Dedifferentiated amniotic fluid mesenchymal stem cell (primary cell): ENCODE results near the gene TPPP3.

Experiments used
- DNase-seq: peaks from one replicate; pipeline ENCODE4 v3.0.0-alpha.2; 2016; ENCODE audit errors: extremely low spot score

The TPPP3 gene

DNA sequence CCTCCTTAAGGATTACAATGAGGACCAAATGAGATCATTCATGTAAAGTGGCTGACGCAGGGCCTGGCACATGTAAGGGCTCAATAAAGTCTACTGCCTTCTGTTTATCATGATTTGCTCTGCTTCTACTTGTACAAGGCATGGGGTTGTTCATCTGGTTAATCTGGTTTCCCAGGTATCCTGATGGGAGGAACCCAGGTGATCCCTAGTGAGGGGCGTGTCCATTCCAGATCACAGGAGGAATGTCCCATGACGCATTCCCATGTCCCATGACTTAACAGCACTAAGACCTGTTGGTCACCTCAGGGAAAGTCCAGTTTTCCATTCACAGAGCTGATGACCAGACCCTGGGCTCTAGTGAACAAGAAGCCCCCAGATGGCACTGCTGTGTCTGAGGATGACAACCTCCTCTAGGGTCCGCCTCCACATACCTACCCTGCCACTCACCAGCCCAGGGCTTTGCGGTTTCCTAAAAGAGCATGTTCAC is 11.5 kb upstream of the TPPP3 start:
- no peak for DNase-seq

DNA sequence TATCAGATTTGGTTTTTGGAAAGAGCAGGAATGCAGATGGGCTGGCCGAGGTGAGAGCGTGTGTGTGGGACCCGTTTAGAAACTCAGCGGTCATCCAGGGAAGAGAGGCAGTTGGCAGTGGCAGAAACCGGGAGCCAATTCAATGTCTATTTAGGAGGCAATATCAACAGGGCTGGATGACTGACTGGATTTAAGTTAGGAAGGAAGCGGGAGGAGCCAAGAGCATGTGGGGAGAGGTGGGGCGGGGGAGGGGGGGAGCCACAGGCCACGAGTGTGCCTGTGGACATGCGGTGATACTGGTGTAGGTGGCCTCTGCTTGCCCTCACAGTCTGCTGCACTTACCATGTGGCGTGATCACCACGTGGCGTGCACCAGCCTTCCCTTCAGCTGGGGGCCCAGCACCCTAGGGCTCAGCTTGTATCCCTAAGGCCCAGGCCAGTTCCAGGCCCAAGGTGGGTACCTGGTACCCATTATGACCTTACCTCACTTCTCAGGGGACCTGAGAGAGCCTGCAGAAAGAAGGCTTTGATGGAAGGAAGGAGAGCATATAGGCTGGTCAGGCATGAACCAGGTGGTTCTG is 10.8 kb upstream of the TPPP3 start:
- DNase-seq = no peak

DNA sequence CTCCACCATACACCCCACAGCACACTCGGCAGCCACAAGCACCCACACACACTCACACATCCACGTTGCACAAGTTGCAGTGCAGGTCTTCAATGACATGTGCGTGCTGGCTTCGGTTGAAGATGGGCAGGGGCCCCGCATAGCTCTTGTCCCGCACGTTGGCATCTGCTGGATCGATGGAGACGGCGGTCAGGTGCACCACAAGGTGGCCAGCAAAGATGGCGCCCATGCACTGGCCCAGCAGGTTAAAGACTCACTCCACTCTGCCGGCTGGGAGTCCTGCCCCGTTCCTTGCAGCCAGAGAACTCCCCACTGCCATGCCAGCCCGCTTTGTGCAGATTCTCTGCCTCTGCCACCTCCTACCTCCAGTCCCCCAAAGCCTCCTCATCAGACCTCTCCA is 7.6 kb upstream of the TPPP3 start:
- DNase-seq = no peak

DNA sequence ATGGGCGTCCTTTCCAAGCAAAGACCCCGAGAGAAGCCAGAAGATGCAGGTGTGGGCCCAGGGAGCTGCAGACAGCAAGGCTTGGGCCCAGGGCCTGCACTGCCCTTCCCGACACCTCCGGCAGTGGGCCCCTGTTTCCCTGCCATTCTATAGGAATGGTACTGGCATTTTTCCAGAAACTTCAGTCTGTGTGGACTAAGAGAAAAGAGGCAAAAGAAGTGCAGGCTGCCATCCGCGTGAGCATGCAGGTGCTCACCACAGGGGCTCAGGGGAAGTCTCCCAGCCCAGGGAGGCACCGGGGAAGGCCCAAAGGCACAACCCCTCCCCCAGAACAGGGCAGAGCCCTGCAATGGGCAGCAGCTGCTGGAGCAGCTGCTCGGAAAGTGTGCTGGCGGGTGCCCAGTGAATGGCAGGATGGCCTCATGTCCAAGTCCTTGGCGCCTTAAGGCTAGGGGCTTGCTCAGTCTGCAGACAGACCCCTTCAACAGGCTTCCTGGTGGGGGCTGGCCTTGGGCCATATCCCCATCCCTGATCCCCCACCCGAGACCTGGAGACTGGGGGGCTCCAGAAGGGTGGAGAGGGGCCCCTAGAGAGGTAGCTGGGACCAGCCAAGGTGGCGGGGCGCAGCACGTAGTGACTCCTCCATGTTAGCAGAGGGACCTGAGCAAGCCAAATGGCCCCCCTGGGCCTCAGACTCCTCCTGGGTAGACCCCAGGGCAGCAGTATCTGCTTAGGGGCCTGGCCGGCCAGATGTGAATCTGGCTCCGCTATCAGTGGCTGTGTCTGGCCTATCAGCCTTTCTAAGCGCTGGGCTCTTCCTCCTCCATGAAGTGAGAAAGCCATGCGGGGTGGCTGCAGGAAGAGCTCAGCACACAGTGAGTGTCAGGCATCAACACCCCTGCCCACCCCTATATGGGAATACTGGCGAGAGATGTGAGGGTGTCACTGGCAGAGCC is 6.7 kb upstream of the TPPP3 start:
- DNase-seq = no peak

DNA sequence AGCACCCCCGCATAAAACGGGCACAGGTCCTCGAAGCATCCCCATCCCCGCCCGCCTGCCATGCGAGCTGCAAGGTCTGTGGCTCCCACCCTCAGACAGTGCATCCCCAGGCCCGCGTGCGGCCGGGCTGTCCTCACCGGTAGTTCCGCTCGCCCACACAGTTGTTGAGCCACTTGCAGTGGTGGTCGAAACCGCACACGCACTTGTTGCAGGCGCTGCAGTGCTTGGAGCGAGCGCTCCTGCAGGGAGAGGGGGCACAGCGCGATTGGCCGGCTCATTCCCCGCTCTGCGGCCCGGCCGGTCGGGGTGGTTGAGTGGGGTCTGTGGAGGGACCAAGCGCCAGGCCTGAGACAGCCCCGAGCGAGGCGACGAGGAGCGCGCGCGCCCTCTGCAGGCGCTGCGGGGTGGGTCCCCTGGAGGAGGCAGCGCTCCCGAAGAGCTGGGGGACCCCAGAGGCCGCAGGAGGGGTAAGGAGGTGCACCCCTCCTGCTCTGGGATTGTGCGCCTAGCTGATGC is 6.0 kb upstream of the TPPP3 start:
- no peak for DNase-seq

DNA sequence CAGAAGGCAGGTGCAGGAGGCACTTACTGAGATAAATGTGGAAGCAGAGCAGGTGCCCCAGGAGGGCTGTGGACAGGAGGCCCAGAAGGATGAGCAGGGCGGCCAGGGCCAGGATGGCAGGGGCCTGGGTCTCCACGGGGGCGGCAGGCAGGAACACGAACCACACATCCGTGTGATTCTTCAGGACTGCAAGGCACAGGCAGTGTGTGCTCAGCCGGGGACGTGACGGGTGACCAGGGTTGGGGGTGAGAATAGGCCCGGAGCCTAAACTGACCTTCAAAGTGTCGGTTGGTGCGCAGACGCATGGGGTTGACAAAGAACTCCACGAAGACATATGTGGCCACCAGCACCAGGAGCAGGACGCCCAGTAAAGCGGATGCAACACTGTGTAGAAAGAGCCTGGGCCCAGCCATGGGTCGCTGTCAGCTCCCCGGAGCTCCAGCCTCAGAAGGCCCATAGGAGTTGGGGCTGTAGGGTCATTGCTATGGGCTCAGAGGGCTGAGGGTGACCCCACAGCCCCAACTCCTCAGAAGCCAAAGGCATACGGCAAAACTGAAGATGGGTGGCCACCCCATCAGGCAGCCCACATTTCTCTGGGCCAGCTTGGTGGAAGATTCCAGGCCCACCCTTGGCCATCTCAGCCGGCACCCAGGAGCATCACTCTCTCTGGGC is 5.4 kb upstream of the TPPP3 start:
- DNase-seq = no peak

DNA sequence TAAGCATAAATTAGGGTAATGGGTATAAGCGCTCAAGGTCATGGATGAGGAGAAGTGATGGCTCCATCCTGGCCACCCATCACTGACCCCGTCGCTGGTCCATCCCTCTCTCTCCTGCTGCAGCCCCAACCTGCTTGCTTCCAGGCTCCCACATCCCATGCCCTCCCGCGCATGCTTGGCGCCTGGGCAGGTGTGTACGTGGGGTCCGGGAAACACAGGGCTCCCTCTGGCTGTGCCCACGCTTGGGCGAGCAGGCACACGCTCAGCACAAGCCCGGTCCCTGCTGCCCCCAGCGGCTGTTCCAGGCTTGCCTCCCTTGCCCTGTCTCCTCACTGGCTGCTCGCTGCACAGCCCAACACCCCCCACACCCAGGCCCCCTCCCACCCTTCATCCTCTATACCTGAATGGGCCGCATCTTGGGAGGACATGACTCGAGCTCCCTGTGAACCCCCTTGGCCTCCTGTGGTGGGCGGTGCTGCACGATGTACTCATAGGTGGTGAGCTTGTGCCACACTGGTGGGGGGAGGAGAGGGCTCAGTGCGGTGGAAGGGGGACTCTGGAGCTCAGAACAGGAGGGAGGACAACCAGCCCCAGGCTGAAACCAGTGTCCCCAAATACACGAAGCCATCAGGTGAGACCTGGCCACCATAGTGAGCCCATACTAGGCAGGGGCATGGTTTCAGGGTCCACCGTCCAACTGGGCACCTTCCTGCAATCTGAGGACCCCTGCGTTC is 4.7 kb upstream of the TPPP3 start:
- no peak for DNase-seq

DNA sequence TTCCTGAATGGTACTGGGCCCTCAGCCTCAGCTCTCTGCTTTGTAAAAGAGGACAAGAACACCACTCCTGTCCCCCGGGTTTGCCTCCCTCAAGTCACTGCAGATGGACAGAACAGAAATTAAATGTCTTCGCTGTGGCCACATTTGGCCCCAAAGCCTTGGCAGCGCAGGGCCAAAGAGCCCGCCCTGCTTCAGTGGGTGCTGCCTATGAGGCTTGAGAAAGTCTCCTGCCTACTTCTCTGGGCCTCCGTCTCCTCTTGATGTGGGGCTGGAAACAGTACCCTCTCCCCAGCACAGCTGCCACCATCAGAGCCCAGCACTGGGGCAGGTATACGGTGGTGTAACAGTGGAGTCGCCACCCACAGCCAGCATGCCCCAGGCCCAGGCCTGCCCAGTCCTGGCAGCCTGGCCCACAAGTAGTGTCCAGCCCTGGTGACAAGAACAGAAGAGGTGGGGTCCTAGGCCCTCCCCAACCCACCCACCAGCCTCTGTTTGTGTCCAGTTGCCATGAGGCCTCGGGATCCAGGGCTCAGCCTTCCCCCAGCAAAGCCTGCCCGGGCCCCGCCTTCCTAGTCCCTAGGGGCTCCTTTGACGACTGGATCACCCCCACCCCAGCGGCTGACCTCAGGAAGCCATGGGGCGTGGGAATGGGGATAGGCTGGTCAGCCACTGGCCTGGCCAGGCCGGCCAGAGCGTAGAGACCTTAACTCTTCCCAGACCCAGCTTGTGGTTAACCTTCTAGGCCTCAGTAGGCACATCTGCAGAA is 3.9 kb upstream of the TPPP3 start:
- no peak for DNase-seq

DNA sequence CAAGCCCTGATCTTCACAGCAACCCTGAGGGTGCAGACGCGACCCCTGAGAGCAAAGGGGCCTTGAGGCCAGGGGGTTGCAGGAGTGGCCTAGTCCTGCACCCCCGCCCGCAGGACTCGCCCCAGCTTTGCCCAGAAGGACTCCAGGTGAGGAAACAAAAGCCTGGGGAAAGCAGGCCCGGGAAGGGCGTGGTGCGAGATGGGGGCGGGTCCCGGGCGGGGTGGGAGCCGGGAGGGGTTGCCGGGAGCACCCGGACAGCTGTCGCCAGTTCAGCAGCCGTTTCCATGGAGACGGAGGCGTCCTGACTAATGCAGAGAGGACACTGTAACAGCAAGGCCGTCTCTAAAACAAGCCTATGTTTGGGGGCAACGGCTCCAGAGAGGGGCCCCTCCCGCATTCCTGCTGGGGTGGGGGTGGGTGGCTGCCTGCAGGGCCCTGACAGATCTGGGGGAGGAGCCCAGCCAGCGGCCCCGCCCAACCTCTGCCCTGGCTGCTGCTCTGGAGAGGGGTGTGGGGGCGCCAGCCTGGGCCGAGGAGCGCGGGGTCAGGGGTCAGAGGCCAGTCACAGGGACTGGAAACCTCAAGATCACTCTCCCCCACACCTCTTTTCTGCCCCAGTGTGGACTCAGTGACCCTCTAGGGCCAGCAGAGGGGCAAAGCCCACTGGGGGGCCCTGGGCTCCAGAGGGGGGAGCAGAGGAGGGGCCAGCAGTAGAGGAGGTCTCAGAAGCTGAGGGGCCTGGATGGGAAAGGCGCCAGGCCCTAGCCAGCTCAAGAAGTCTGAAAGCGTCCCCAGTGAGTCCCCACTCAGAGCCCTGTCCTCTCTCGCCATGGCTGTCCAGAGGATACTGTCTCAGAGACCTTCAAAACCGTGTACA is 3.1 kb upstream of the TPPP3 start:
- peak; percentile 35 for DNase-seq

DNA sequence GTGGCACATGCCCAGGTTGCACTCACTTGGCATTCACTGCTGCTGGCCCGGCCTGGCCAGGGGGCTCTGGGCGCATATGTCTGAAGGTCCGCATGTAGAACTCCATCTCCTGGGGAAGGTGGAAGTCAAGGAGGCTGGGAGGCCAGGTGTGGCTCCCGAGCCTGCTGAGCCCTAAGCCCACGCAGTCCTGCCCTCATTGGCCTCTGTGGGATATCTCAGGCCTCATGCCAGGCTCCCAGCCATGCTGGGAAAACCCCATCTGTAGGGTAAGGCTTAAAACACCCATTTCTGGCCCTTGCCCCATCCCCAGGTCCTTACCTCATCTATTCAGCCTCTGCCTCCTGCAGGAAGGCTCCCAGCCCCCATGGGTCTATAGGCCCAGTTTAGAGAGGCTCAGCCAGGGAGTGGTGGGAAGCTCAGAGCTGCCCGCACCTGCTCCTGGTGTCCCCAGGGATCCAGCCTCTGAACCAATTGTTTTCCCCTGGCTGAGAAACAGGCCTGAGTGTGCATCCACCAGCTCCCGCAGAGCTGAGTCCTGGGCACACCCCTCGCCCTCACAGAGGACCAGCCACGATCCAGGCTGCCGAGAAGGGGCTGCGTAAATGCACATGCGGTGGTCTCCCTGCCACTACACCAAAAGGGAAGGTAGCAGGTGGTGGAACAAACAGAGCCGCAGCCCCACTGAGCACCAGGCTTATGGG is 2.3 kb upstream of the TPPP3 start:
- no peak for DNase-seq

DNA sequence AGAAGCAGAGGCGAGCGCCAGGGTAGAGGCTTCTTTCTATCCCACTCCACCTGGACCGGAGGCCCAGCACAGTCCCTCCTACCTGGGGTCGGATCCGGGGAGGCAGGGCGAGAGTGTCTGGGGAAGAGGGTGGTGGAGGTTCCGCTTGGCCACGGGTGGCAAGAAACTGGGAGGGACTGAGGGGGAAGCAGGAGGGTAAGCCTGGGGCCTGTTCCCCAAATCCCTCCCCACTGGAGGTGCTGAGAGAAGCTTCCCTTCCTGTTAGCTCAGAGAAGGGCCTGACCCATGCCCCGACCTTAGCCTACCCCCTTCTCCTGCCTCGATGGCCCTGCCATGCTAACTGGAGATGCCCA is 1.8 kb upstream of the TPPP3 start:
- DNase-seq = no peak

DNA sequence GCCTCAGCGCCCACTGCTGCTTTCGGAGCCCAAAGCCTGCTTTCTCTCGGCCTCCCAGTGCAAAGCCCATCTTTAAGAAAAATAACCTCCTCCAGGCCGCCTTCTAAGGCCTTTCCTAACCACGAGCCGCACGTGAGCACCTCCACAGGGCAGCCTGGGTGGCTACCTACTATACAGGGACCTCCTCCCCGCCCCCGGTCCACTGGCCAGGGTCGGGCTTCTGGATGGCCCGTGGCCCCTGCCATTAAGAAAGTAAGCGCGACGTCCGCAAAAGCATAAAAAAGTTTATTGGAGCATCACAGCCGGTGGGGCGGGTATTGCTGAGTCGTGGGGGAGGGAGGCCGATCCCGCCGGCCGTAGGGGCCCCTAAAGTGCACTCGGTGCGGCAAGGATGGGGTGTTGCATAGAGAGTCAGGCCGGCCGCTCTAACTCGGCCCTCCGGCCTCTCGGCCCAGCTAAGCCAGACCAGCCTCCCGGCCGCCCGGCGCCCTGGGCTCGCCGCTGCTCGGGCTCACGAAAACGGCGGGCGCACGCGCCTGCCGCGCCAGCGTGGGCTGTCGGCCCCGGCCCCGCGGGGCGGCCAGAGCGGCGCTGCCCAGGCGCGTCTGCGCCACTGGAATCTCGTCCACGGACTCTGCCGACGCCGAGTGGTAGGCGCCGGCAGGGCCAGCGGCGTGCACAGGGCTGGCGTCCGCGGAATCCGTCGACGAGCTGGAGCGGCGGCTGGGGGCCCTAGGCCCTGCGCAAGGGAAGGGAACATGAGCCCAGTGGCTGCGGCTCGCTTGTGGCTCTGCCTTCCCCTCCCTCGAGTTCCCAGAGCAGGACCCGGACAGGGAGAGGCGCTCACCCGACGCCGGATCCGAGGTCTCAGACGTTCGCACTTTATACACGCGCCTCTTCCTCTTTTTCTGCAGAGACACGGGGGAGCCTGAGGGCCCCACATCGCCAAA is 1.1 kb upstream of the TPPP3 start:
- no peak for DNase-seq

DNA sequence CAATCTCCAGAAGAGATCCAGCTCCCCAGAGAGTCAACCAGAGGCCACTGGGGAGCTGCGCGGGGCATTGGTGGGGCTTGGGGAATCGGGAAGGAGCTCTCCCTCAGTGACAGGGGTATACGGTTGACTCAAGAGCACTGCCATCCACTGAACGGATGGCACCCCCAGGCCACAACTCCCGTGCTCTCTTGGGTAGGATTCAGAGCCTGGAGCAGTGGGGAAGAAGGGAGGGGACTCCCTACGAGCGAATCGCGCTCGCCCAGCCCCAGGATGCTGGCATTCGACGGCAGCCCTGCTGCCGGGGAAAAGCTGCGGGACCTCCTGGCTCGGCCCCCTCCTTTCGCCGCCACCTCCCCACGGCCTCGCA is 473 bp upstream of the TPPP3 start:
- no peak for DNase-seq

DNA sequence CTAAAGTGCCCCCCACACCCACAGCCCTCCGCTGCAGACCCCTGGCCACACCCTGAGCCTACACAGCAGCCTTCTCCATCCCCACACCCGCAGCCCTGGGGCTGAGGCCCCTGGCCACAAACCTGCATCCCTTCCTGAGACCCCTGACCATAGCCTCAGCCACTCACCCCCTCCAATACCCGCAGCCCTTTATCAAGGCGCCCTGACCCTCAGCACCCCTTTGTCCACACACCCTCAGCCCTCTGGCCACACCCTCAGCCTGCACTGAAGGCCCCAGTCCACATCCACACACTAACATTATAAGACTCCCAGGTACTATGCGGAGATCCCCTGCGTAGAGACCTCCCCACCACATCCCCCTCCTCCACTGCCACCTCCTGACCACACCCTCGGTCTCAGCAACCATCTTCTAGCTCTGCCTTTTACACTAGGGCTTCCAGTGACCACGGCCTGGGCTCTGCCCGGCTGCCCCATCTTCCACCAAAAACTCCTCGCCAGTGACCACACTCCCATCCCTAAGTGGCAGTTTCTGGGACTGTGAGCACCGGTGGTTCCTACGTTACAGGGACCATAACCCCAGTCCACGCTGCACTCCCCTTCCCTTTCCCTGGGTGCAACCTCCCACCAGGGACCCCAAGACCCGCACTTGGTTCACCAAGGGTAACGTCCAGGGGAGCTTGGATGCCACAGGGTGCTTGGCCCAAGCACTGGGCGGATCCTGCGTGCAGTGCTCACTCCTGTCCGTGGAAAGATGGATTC is 818 bp downstream of the TPPP3 start:
- no peak for DNase-seq

DNA sequence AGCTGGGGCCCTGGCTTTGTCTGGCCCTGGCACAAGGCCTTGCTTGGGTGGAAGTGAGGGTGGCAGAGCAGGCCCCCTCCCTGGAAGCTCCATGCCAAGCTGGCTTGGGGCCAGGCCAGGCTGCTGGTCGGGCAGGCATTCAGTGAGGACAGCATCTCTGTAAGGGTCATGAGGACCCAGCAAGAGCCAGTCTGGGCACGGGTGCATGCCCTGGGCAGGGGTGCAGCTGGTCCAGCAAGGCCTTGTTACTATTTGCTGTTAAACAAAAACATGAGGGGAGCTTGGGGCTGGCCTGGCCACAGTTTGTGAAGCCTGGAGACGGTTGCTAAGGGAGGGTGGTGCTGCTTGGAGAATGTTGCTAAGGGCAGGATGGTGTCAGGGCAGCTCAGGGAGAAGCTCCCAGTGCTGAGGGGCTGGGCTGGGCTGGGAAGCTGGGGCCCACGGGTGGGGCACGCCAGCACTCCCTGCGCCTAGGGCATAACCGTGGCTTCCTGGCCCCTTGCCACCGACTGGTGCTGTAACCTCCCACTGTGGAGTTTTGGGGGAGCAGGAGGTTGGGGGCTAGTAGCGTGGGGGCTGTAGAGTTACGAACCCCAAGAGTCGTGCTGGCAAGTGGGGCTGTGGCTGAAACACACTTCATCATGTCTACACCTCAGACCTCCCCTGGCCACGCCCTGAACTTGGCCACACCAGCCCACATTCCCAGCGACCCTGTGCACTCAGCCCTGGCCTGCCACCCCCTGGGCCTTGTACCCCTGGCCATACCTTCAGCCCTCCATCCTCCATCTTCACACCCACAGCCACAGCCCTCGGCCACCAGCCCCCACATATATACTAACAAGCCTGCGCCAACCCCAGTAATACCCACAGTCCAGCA is 1.6 kb downstream of the TPPP3 start:
- DNase-seq = no peak

DNA sequence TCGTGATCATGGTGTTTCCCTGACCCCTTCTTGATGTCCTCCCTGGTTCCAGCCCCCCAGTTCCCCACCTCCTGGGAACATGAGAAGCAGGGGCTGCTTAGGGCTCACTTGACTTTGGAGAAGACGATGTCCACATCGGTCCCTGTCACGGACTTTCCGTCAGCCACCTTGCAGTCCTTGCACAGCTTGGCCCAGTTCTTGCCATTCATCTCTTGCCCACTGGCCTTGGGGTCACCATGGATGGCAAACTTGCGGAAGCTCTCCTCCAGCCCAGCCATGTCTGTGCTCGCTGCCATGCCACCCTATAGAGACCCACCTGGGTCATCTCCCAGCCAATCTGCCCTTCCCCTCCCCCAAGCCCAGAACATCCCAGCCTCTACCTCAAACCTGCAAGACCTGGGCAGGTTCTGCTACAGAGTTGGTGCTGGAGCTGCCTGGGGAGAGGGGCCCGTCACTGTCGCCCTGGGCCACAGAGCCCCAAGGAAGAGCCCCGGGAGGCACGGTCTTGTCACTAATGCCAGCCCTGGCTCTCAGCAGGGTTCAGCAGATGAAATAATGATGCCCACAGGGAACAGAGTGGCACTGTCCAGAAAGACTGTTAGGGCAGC is 2.4 kb downstream of the TPPP3 start:
- no peak for DNase-seq
